Measurements from ENCODE around the gene DTHD1.

Gene DTHD1

GRCh38 chr4:36304138-36304681 lies 22.8 kb downstream of the DTHD1 start:
- TF ChIP-seq YY1 (IDR thresholded peaks at IDR 0.05; ENCODE audit: low read depth) (no peak), ZBTB7A (IDR thresholded peaks at IDR 0.05; ENCODE audit: low read depth) (no peak)

GRCh38 chr4:36308150-36308549 lies 26.7 kb downstream of the DTHD1 start:
- TF ChIP-seq YY1 (IDR thresholded peaks at IDR 0.05; ENCODE audit: low read depth) (no peak), CREB1 (IDR thresholded peaks at IDR 0.05; ENCODE audit: low read depth) (no peak), TCF12 (IDR thresholded peaks at IDR 0.05; ENCODE audit: low read depth) (no peak), FOXM1 (IDR thresholded peaks at IDR 0.05; ENCODE audit: borderline replicate concordance, low read depth) (no peak), NFIC (IDR thresholded peaks at IDR 0.05) (no peak), EP300 (IDR thresholded peaks at IDR 0.05; ENCODE audit: borderline replicate concordance) (no peak)

GRCh38 chr4:36310216-36310615 lies 28.8 kb downstream of the DTHD1 start:
- no peak for TF ChIP-seq RAD21 (IDR thresholded peaks at IDR 0.05; ENCODE audit: low read depth)
- no peak for TF ChIP-seq CEBPB (IDR thresholded peaks at IDR 0.05)
- no peak for TF ChIP-seq CREB1 (IDR thresholded peaks at IDR 0.05; ENCODE audit: low read depth)
- TF ChIP-seq TEAD4 (IDR thresholded peaks at IDR 0.05), result no peak
- TF ChIP-seq YY1 (IDR thresholded peaks at IDR 0.05; ENCODE audit: low read depth), result no peak
- no peak for TF ChIP-seq EGR1 (IDR thresholded peaks at IDR 0.05)
- TF ChIP-seq FOXM1 (IDR thresholded peaks at IDR 0.05; ENCODE audit: borderline replicate concordance, low read depth), result no peak
- TF ChIP-seq USF1 (IDR thresholded peaks at IDR 0.05), result no peak

- TF ChIP-seq RAD21 (IDR thresholded peaks at IDR 0.05; ENCODE audit: low read depth) (no peak), CEBPB (IDR thresholded peaks at IDR 0.05) (no peak), USF1 (IDR thresholded peaks at IDR 0.05) (no peak), TCF12 (IDR thresholded peaks at IDR 0.05; ENCODE audit: low read depth) (no peak), NFIC (IDR thresholded peaks at IDR 0.05) (no peak), CREB1 (IDR thresholded peaks at IDR 0.05; ENCODE audit: low read depth) (no peak), TAF1 (IDR thresholded peaks at IDR 0.05; ENCODE audit: low read depth) (no peak), REST (IDR thresholded peaks at IDR 0.05; ENCODE audit: low read depth) (no peak), FOXM1 (IDR thresholded peaks at IDR 0.05; ENCODE audit: borderline replicate concordance, low read depth) (no peak), EP300 (IDR thresholded peaks at IDR 0.05; ENCODE audit: borderline replicate concordance) (no peak), YY1 (IDR thresholded peaks at IDR 0.05; ENCODE audit: low read depth) (no peak), TEAD4 (IDR thresholded peaks at IDR 0.05) (no peak), MAX (IDR thresholded peaks at IDR 0.05) (no peak), ZBTB7A (IDR thresholded peaks at IDR 0.05; ENCODE audit: low read depth) (no peak), EGR1 (IDR thresholded peaks at IDR 0.05) (no peak)
Observed at GRCh38 chr4:36310793-36311192, 29.4 kb downstream of the DTHD1 start.

- TF ChIP-seq YY1 (IDR thresholded peaks at IDR 0.05; ENCODE audit: low read depth) (no peak), USF1 (IDR thresholded peaks at IDR 0.05) (no peak), MAX (IDR thresholded peaks at IDR 0.05) (no peak), TEAD4 (IDR thresholded peaks at IDR 0.05) (no peak), REST (IDR thresholded peaks at IDR 0.05; ENCODE audit: low read depth) (no peak), TAF1 (IDR thresholded peaks at IDR 0.05; ENCODE audit: low read depth) (no peak), RAD21 (IDR thresholded peaks at IDR 0.05; ENCODE audit: low read depth) (no peak), CREB1 (IDR thresholded peaks at IDR 0.05; ENCODE audit: low read depth) (no peak), TCF12 (IDR thresholded peaks at IDR 0.05; ENCODE audit: low read depth) (no peak), NFIC (IDR thresholded peaks at IDR 0.05) (no peak), ZBTB7A (IDR thresholded peaks at IDR 0.05; ENCODE audit: low read depth) (no peak)
Observed at GRCh38 chr4:36312511-36312910, 31.1 kb downstream of the DTHD1 start.

GRCh38 chr4:36313301-36313700 lies 31.9 kb downstream of the DTHD1 start:
- TF ChIP-seq USF1 (IDR thresholded peaks at IDR 0.05), result no peak
- TF ChIP-seq TAF1 (IDR thresholded peaks at IDR 0.05; ENCODE audit: low read depth), result no peak
- TF ChIP-seq REST (IDR thresholded peaks at IDR 0.05; ENCODE audit: low read depth), result no peak
- TF ChIP-seq CEBPB (IDR thresholded peaks at IDR 0.05), result no peak
- TF ChIP-seq YY1 (IDR thresholded peaks at IDR 0.05; ENCODE audit: low read depth), result no peak
- no peak for TF ChIP-seq TEAD4 (IDR thresholded peaks at IDR 0.05)
- TF ChIP-seq TCF12 (IDR thresholded peaks at IDR 0.05; ENCODE audit: low read depth), result no peak
- no peak for TF ChIP-seq FOXM1 (IDR thresholded peaks at IDR 0.05; ENCODE audit: borderline replicate concordance, low read depth)
- no peak for TF ChIP-seq EP300 (IDR thresholded peaks at IDR 0.05; ENCODE audit: borderline replicate concordance)
- TF ChIP-seq RAD21 (IDR thresholded peaks at IDR 0.05; ENCODE audit: low read depth), result no peak
- TF ChIP-seq CREB1 (IDR thresholded peaks at IDR 0.05; ENCODE audit: low read depth), result no peak
- no peak for TF ChIP-seq MAX (IDR thresholded peaks at IDR 0.05)

Measured in Ishikawa (cell line).